Measurements from ENCODE around the gene CAPN12.

DNA sequence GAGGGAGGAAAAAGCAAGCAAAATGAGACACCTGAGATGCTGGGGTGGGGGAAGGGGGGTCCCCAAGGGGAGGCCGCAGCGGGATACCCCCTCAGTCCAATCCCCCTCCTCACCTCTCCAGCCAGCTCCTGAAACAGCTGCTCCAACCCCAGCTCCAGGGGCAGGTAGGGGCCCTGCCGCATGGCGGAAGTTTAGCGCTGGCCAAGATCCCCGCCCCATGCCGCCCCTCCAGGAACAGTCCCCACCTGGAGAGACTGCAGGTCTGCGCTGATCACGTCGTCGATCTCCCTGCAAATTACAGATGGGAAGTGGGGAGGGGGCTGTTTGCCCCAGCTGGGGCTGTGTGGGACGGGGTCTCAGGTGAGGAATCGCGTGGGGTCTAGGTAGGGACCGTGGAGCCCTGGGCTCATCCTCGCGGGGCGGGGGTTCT lies 9.0 kb downstream of the CAPN12 start:
- TF ChIP-seq, protein P1, sequence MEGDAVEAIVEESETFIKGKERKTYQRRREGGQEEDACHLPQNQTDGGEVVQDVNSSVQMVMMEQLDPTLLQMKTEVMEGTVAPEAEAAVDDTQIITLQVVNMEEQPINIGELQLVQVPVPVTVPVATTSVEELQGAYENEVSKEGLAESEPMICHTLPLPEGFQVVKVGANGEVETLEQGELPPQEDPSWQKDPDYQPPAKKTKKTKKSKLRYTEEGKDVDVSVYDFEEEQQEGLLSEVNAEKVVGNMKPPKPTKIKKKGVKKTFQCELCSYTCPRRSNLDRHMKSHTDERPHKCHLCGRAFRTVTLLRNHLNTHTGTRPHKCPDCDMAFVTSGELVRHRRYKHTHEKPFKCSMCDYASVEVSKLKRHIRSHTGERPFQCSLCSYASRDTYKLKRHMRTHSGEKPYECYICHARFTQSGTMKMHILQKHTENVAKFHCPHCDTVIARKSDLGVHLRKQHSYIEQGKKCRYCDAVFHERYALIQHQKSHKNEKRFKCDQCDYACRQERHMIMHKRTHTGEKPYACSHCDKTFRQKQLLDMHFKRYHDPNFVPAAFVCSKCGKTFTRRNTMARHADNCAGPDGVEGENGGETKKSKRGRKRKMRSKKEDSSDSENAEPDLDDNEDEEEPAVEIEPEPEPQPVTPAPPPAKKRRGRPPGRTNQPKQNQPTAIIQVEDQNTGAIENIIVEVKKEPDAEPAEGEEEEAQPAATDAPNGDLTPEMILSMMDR (IDR thresholded peaks at IDR 0.05; ENCODE audit: low read depth, low read length), result no peak
- no peak for TF ChIP-seq EZH2phosphoT487 (IDR thresholded peaks at IDR 0.05; ENCODE audit: low read depth)
